ENCODE measurements around the gene CWC27.

The CWC27 gene

DNA sequence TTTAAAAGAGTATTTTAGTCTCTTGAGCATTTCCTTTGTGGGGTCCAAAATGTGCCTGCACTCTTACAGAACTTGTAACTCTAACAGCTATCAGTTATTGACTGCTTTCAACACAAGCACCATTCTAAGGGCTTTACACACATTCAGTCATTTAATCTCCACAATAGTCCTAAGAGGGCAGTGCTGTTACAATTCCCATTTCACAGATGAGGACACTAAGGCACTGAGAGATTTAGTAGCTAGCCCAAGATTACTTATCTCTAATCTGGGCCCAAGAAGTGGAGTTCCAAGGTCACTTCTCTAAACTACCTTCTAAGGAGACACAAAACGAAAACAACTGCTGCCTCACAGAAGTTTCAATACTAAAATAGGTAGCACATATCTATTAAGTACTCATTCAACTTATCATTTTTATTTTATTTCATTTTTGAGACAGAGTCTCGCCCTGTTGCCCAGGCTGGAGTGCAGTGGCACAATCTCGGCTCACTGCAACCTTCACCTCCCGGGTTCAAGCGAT is 275.2 kb downstream of the CWC27 start:
- DNase-seq = no peak

DNA sequence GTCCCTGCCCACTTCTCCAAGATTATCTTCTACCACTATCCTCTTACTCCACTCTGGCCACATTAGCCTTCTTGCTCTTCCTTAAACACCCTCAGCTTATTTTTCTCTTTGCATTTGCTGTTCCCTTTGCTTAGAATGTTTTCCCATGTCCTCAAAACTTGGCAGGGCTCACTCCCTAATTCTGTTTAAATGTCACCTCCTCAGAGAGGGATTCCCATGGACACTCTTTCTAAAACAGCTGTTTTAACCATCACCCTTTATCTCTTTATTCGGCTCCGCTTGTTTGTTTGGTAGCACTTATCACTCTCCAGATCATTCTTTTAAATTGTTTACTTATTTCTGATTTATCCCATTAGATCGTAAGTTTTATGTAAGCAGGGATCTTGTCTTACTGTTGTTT is 278.5 kb downstream of the CWC27 start:
- DNase-seq = no peak

DNA sequence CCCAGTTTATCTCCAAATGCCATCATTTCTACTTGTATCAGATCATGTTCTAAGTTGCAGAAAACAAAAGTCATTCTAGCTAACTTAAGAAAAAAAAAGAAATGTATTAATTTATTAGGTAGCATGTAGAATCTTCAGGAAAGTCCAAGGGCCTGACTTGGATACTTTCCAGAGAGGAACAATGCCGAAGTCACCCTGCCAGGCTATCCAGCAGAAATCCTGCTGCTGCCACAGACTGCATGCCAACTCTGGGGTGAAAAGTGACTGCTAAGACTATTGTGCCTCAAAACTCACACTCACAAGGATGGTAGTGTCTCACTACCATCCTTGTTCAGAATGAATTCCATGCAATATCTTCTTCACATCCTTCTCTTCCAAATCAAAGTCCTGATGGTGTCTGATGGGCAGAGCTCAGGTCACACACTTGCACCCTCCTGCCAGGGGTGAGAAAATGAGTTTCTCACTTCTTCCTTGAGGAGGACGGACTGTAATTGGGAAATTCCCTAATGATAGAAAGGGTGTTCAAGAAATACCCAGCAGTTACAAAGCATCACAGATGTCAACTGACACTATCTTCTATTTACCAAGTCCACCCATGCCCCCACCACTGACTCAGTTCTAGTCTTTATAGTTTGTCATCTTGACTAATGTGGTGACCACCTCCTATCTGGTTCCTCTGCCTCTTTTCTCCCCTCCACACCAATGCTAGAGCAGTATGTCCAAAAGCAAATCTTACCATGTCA is 279.4 kb downstream of the CWC27 start:
- no peak for DNase-seq

DNA sequence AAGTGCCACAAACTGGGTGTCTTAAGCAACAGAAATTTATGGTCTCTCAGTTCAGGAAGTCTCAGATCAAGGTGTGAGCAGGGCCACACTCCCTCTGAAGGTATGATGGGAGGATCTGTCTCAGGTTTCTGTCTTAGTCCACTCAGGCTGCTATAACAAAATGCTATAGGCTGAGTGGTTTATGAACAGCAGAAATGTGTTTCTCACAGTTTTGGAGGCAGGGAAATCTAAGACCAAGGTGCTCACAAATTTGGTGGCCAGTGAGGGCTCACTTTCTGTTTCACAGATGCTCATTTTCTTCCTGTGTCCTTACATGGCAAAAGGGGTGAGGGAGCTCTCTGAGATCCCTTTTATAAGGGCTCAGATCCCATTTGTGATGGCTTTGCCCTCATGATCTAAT is 281.4 kb downstream of the CWC27 start:
- no peak for DNase-seq

DNA sequence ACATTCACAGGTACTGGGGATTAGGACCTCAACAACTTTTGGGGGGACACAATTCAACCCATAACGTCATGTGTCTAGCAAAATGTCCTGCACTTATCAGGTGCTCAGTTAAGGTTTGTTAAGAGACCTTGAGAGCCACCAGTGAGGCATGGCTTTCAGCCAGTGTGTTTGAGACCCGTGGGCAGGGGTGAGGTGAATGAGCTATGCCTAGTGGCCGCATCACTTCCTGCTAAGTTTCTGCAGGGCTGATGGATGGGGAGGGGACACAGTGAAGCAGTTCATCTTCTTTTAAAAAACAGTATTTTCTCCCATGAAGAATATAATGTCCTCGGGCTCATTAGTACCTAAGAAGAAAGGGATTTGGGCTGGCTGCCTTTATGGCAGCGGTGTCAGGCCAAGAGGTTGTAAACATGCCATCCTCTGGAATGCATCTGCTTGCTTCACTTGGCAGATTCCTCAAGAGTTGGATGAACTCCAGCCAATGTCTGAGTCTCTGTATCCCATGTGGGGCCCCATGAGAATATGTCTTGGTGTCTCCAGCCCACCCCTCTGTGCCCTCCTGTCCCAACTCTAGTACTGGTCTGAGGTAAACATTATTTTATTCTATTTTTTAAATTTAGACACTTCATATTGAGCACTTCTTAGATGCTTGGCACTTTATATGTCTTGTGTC is 282.2 kb downstream of the CWC27 start:
- DNase-seq = no peak

DNA sequence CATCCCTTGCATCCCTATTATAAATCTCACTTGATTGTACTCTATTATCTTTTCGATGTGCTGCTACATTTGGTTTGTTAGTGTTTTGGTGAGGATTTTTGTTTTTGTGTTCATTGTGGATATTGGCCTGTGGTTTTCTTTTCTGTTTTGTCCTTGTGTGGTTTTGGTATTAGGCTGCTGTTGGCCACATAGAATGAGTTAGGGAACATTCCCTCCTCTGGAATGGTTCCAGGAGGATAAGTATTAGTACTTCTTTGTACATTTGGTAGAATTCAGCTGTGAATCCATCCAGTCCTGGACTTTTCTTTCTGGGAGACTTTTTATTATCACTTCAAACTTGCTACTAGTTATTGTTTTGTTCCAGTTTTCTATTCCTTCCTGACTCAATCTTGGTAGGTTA is 287.2 kb downstream of the CWC27 start:
- DNase-seq = no peak

DNA sequence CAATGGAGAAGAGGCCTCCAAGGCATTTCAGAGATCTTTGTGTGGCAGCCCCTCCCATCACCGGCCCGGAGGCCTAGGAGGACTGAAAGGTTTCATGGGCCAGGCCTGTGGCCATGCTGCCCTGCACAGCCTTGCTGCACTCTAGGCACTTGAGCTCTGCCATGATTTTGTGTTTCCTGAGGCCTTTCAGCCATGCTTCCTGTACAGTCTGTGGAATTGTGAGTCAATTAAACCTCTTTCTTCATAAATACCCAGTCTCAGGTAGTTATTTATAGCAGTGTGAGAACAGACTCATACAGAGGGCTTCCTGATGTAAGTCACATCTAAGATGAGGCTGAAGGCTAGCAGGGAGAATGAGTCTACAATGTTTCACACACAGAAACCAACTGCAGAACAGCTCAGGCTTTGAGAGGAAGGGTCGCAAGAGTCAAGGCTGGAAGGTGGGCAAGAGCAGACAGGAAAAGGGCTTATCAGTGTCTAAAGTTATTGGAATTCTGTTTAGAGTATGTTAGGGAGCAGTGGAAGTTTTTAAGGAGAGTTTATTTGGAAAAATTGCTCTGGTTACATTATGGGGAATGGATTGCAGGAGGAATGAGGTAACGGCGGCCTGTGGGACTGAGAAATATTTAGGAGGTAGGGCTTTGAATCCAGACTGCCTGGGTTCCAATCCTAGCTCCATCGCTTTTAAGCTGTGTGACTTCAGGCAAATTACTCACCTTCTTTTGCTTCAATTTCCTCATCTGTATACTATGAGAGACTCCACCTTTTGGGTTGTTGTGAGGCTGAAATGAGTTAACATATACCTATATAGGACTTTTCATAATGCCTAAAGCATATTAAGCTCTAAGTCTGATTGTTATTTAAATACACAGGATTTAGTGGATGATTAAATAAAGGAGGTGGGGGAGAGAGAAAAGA is 291.2 kb downstream of the CWC27 start:
- no peak for DNase-seq

DNA sequence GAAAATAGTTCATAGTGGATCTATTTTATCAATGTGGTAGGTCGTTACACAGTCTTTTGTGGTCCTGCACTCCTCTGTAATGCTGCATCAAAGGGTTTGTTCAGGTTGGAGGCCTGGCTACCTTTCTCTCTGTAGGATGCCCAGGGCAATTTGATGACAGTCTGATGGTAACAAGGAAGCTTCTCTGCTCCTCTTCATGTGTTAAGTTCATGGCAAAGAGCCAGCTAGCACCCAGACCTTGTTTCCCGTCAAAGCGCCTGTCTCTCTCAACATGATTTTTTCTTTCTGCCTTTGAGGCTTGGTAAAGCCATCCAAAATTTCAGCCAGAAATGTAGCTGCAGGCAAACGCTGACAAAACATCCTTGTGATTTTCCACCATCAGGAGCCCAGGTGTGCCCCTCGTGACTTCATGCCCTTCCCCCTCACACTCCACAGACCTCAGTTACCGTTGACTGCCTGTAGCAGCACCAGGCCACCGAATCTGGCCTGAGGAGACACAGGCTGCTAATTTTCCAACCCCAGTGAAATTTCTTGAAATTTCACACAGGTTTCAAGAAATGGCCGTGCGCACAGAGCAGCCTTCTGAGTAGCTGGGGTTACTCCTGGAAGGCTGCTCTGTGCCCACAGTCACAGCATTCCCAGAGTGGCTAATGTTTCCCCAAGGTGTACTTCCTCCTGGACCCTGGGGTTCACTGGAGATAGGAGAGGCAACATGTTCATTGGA is 292.7 kb downstream of the CWC27 start:
- no peak for DNase-seq

DNA sequence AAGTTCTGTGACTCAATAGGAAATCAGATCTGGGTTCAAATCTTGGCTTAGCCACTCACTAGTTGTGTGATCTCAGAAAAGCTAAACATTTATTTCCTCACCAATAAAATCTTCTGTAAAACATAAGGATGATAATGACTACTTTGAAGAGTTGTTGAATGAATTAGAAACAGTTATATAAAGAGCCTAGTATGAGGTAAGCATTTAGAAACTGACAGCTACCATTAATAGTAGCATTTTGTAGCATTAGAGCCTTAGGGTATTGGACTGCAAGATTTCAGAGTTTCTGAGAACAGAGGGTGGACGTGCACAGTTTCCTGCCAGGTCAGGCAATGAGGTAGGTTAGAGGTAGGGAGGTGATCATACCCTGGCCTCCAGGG is 293.2 kb downstream of the CWC27 start:
- no peak for DNase-seq

DNA sequence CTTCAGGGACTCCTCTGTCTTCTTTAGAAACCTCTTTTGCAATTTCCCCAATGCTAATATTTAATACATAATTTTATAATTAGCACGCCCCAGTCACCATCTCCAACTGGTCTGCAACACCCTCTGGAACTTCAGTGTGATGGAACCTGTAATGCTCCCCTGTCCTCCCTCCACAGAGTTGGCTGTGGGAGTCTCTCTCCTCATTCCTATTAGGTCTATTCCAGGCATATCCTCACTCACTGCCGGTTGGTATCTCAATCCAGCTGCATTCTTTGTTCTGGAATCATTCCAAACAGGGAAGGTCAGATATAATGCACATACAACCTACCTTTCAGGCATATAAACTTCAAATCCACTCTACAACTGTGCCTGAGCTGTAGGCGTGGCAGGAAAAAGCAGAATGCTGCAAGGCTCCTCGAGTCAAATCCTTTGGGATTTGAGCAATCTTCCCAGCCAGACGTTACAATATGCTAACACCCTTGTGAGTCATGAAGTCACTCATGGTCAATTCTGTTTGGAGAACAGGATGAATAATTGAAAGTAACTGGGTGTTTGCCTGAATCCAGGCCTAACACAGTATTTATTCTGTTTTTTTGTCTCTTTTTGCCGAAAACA is 293.8 kb downstream of the CWC27 start:
- no peak for DNase-seq

DNA sequence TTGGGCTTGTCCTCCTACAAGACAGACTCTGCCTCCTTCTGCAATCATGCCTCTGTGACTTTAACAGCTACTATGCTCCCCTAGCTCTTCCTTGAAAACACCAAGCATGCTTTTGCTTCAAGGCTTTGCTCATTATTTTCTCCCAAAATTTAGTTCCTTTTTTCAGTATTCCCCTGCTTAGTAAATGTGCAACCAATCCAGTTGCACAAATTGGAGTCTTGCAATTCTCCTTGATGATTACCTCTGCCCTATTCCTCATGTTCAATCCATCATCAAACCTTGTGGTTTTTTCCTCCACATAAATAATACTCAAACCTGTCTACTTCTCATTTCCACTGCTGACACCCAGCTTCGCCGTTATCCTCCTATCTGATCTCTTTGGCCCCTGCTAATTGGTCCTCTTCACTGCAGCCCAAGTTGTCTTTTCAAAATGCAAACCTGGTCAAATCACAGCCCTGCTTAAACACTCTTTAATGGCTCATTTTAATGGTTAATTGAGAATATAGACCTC is 296.3 kb downstream of the CWC27 start:
- DNase-seq = no peak

DNA sequence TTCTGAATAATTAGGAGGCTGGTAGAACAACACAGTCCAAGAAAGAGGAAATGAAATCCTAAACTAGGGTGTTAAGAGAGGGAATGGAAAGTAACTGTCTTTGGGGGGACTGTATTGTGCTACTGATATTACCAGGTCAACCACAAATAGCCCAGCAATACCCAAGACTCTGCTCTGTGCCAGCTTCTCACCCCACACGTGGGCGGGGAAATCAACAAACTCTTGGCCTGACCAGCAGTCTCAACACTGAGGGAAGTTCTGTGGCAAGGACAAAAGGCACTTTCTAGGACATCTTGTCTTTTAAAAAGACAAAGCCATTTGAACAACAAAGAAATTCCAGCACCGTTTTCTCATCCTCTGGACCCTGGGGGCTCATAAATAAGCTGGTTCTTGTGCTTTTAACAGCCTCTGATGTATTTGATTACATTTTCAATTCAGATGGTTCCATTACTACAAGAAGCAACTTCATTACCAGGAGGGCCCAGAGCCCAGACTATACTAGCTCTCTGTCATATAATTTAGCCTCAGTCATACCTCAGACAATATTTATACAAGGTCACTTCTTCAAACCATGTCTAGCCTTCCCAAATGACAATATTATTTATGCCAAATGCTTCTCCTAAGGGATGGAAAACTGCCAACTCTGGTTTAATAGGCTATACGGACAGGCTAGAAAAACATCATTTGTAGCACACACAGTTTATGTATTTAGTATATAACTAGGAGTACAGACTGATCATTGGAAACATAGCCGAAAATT is 297.8 kb downstream of the CWC27 start:
- peak; percentile 5 for DNase-seq

DNA sequence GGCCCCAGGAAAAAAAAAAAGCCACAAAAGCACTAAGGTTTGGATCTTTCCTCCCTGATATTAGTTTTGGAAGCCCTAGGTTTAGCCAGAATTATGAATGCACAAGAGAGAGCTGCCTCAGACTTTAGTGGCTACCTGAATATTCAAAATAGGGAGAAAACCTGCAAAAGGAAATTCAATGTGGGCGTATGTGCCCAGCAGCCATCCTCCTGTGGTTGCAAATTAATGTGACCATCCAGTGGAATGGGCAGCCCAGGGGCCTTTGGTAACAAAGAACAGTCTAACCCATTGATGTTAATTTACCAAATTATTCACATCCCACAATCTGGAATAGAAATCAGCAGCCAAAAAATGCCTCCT is 298.4 kb downstream of the CWC27 start:
- no peak for DNase-seq

Data from NCI-H1105 treated with DMSO at 0.1 percent for 48 hours (cell line).